Measurements from ENCODE around the gene WIF1.

DNA sequence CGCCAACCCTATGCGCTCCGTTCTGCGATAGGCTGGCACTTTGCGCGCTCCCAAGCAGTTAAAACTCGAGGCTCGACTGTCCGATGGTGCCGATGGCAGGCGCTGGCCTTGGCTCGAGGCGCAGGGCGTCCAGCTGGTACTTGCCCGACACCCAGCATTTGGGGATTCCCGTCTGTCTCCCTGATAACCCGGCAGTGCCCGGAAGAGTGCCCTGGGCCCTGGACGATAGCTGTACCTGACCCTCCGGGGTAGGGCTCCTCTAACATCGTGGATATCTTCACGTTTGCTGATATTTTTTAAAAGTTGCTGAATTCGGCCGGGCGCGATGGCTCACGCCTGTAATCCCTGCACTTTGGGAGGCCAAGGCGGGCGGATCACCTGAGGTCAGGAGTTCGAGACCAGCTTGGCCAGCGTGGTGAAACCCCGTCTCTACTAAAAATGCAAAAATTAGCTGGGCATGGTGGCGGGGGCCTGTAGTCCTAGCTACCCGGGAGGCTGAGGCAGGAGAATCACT lies 908 bp upstream of the WIF1 start:
- TF ChIP-seq CTCF (conservative IDR thresholded peaks at IDR 0.05; ENCODE audit: low read length) (no peak), EZH2phosphoT487 (IDR thresholded peaks at IDR 0.05; ENCODE audit: borderline replicate concordance, low read depth, low read length) (no peak)
